ENCODE results near the gene TBCD. TPM values are rescaled to one million over a fixed set of nuclear protein-coding genes. Genes with fewer than 3 reads are reported as not detected.

The TBCD gene
- total and polyA plus RNA-seq, 5 experiments from 2014 or later: 41.2 to 170 (median 91.9) TPM

DNA sequence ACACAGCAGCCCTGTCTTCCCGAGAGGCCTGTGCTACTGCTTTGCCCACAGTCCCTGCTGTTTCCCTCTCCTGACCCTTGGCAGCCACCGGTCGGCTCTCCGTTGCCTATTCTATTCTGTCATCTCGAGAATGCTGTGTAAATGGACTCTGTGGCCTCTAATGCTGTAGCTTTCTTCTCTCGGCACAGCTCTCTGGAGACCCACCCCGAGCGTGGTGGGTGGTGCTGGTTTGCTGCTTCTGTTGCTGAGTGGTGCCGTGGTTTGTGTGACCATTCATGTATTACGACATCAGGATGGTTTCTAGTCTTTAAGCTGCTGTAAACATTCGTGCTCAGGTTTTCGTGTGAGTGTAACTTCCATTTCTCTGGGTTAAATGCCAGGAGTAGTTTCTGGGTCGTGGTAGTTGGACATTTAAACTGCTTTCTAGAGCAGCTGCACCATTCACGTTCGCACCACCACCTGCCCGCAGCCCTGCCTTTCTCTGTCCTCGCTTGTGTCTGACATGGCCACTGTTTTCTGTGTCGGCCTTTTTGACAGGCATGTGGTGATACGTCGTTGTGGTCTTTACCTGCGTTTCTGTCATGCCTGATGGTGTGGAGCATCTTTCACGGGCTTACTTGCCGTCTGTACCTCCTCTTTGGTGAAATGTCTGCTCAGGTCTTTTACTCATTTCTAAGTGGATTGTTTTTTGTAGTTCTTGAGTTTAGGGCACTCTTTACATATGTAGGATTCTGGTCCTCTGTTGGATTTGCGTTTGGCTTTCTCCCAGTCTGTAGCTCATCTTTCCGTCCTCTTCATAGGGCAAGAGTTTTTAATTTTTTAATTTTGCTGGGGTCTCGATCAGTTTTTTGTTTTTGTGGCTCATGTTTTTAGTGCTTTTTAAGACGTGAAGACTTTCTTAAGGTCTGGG is 135.6 kb downstream of the TBCD start:
- peak overlapping the region in 8 of 10 donors; percentile 7 to 76 (median 40) for H3K4me3 Mint-ChIP-seq
- H3K27ac Mint-ChIP-seq: peak overlapping the region in 8 of 10 donors; percentile 1 to 89 (median 60)
- POLR2A ChIA-PET: interaction anchor here (0.8 to 1.2 kb wide), 2 partner anchors 23 to 241 kb away, joined by 3 to 4 read pairs; no protein-coding TSS in a partner anchor
- no peaks in the 10 kb centered on the region for H3K27me3 Mint-ChIP-seq
- H3K36me3 Mint-ChIP-seq: peaks cover 0 to 16% (median 2%) of the 10 kb centered on the region in 3 donors
- ATAC-seq: no peak
- peaks cover 33 to 70% (median 58%) of the 10 kb centered on the region in 4 donors for H3K4me1 Mint-ChIP-seq
- no peak for DNase-seq
- H3K9me3 Mint-ChIP-seq: no peaks in the 10 kb centered on the region

DNA sequence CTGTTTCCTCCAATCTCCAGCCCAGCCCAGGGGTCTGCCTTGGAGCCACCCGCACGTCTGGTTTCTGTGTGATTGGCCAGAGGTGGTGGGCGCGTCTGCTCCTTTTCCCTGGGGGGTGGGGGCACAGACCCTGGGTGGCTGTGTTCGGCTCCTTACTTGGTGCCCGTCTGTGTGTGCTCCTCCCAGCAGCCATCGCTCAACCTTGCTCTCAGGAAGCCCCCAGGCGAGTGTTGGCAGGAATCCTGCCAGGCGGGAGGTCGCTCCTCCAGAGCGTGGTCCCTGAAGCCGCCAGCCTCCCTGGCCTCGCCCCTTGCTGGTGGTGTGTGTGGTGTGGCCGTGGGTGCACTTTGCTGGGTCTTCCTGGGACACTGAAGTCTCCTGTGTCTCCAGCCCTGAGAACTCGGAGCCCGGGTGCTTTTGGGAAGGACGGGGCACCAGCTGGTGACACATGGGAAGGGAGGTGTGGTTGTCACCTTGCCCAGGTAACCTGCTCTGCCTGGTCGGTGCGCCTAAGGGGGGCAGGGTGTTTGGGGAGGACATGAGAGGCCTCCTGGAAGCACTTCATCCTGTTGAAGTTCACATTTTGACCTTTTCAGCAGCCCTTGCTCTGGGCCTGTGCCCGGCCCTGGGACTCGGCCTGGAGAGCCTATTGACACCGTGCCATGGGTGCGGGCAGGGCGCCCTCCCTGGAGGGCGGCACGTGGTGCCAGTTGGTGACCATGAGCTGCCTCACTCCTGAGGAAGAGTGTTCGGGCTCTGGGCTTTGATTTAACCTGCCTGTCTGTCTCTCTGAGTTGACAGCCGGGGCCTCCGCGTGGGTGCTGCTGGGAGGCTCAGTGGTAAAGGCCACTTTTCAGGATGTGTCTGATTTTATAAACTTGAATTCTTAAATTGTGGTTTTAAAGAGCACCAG is 137.0 kb downstream of the TBCD start:
- Mint-ChIP-seq H3K4me3 (no peak overlapping the region), H3K27ac (peak overlapping the region in 2 of 10 donors; percentile 44 to 72), H3K36me3 (peaks cover 0 to 17% (median 2%) of the 10 kb centered on the region in 3 donors), H3K9me3 (no peaks in the 10 kb centered on the region), H3K4me1 (peaks cover 34 to 70% (median 58%) of the 10 kb centered on the region in 4 donors), H3K27me3 (no peaks in the 10 kb centered on the region)
- ATAC-seq: no peak
- no peak for DNase-seq
- POLR2A ChIA-PET: no interaction called here

DNA sequence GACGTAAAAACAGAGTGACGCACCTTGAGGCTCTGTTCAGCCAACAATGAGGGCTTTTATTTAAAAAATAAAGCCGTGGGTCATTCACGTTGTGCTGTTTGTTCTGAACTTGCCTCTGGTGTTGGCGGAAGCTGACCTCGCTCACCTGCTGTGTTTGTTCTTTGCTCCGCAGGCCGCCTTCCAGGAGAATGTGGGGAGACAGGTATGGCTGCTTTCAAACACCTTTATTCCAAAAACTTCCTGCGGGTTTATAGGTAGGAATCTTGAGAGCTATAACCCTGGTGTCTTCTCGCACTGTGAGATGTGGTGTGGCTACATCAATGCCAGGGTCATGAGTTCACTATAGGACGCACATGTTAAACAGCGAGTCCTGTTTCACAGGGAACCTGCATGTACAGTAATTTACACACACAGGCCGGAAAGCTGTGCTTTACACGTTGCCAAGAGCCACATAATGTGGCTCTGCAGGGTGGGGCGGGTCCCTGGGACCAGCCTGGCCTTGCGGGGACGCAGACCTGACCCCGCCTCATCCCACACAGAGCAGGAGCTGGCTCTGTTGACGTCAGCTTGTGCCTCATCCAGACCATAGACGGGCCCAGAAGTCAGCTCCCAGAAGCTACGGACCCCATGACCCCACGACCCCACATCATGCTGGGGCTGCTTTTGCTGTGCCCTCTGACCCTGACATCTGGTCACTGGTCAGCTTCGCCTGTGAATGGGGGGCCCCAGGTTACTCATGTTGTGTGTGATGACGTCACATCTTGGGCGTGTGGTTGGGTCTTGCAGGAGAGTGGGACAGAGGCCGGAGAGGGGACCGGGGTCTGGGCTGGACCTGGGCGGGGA is 137.9 kb downstream of the TBCD start:
- Mint-ChIP-seq H3K9me3 (no peaks in the 10 kb centered on the region), H3K36me3 (peaks cover 0 to 19% (median 4%) of the 10 kb centered on the region in 3 donors), H3K4me3 (no peak overlapping the region), H3K27me3 (no peaks in the 10 kb centered on the region), H3K4me1 (peaks cover 29 to 70% (median 54%) of the 10 kb centered on the region in 4 donors), H3K27ac (peak overlapping the region in 5 of 10 donors; percentile 25 to 75 (median 49))
- POLR2A ChIA-PET: no interaction called here
- ATAC-seq (no peak), DNase-seq (no peak)

DNA sequence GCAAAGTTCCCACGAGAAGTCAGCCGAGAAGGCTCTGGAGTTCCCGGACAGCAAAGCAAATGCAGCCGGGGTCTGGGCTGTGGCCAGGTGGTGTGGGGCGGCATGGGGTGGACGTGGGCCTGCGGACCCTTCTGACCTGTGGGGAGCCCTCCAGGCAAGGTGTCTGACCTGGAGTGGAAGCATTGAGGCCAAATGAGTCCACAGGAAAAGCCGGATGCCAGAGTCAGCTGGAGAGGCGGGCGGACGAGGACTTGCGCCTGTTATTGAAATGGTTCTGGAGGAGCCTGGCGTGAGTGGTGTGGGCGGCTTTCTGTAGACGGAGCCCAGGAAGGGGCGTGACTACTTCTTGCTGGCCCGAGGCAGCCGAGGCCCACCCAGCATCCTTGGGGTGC is 138.5 kb downstream of the TBCD start:
- Mint-ChIP-seq H3K4me3 (no peak overlapping the region), H3K27me3 (no peaks in the 10 kb centered on the region), H3K4me1 (peaks cover 24 to 70% (median 48%) of the 10 kb centered on the region in 4 donors), H3K36me3 (peaks cover 0 to 20% (median 4%) of the 10 kb centered on the region in 3 donors), H3K27ac (peak overlapping the region in 4 of 10 donors; percentile 28 to 55 (median 43)), H3K9me3 (no peaks in the 10 kb centered on the region)
- peak in 1 of 10 donors; percentile 54 for DNase-seq
- no peak for ATAC-seq
- POLR2A ChIA-PET: no interaction called here

DNA sequence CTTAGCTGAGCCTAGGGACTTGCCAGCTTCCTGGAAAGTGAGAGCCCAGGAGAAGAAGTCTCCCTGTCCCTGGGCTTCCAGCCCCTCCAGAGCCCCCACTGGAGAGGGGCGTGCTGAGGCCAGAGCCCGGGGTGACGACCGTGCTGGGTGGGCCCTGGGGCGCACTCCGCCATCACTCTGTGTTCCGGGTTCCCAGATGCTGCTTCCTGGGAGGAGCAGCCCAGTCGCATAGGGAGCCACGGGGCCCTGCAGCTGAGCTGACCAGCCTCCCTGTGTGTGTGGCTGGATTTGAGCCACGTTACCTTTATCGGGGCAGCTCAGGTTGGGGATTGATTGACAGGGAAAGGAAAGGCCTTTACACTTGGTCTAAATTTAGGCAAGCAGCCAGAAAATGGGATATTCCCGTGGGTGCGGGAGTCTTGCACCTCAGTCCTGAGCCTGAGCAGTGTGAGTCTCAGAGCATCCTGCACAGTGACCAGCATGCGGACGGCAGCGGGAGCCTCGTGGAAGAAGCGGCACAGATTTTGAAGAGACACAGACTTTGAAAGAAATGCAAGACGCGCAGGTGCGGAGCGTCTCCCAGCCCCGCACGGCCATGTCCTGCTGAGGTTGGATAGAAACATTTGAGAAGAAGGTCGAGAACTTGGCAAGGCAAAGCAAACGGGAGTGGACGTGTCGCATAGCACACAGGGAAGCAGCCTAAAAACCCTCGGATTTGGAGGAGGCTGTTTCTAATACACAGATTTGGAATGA is 139.2 kb downstream of the TBCD start:
- DNase-seq (no peak), ATAC-seq (no peak)
- POLR2A ChIA-PET: no interaction called here
- peak overlapping the region; percentile 39 to 92 (median 80) for H3K27ac Mint-ChIP-seq
- H3K27me3 Mint-ChIP-seq: no peaks in the 10 kb centered on the region
- peak overlapping the region in 5 of 10 donors; percentile 12 to 71 (median 41) for H3K4me3 Mint-ChIP-seq
- no peaks in the 10 kb centered on the region for H3K9me3 Mint-ChIP-seq
- peaks cover 22 to 64% (median 42%) of the 10 kb centered on the region in 4 donors for H3K4me1 Mint-ChIP-seq
- peaks cover 0 to 21% (median 7%) of the 10 kb centered on the region in 3 donors for H3K36me3 Mint-ChIP-seq

DNA sequence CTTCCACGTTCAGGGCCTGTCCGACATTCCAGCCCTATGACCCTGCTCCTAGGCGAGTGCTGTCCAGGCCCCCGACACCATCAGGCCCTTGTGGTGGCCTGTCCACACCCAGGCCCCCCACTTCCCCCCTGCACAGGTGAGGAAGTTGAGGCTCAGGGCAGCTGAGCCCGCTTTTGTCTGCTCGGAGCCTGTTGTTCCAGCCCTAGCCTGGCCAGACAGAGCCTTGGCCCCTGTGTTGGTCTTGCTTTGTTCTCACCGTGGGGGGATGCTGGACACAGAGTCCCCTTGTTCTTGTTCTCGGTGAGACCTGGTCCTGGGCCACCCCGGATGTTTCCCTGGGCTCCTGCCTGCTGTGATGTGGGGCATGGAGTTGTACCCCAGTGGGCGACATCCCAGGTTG is 140.0 kb downstream of the TBCD start:
- DNase-seq (no peak), ATAC-seq (no peak)
- Mint-ChIP-seq H3K27me3 (no peaks in the 10 kb centered on the region), H3K36me3 (peaks cover 0 to 21% (median 7%) of the 10 kb centered on the region in 3 donors), H3K4me3 (peak overlapping the region in 4 of 10 donors; percentile 26 to 80 (median 47)), H3K4me1 (peaks cover 20 to 57% (median 37%) of the 10 kb centered on the region in 4 donors), H3K9me3 (no peaks in the 10 kb centered on the region), H3K27ac (peak overlapping the region in 8 of 10 donors; percentile 68 to 99 (median 96))
- POLR2A ChIA-PET: interaction anchor here (1.7 to 6.2 kb wide), 3 partner anchors 9 to 33 kb away, joined by 9 to 46 read pairs (median 14); no protein-coding TSS in a partner anchor

DNA sequence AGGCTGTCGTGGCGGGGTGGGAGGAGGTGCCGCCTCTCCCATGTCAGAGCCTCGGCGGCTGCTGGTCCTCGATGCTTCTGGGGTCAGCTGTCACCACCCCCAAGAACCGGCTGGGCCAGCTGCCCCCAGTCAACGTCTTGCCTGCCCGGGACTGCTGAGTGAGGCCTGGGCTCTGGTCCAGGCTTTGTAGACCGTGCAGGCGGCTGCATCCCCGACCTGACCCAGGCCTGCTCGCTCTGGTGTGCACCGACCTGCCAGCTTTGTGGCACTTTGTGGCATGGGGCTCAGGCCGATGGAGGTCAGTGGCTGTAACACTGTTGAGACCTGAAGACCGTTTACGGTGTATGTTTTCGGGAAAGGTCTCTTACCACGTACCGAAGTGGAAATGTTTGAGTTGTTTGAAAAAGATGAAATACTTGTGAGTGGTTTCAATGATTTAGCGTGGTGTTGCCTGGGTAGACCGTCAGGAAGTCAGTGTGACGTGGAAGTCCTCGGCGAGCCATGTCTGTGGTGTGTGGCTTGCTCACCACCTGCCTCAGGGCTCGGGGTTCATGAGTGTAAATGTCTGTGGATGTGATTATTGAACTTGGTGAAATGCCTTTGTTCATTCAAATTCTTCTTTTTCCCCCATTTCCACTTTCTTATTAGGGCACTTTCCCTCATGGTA is 141.2 kb downstream of the TBCD start:
- H3K27ac Mint-ChIP-seq: peak overlapping the region; percentile 90 to 99 (median 96)
- peak; percentile 99 to 100 for ATAC-seq
- peaks cover 13 to 46% (median 28%) of the 10 kb centered on the region in 4 donors for H3K4me1 Mint-ChIP-seq
- H3K36me3 Mint-ChIP-seq: peaks cover 0 to 21% (median 7%) of the 10 kb centered on the region in 3 donors
- no peaks in the 10 kb centered on the region for H3K27me3 Mint-ChIP-seq
- H3K4me3 Mint-ChIP-seq: peak overlapping the region; percentile 34 to 88 (median 80)
- POLR2A ChIA-PET: interaction anchor here (0.9 to 6.2 kb wide), 8 partner anchors 10 to 36 kb away, joined by 3 to 46 read pairs (median 6); no protein-coding TSS in a partner anchor
- no peaks in the 10 kb centered on the region for H3K9me3 Mint-ChIP-seq
- peak; percentile 42 to 93 (median 84) for DNase-seq

DNA sequence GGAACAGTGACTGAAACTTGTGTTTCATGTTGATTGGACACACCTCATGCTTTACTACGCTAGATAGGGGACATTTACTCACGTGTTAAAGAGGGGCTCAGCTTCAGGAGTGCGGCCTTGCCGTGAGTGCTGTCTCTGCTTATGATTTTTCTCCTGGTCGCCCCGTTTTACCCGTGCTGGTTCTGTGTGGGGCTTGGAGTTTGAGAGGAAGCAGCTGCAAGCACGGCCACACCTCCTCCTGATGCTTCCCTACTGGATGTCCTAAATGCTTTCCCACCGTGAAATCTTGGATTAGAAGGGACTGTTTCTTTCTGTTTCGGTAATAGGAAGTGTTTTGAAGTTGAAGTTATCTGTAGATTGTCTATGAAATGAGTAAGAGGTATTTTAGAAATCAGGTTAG is 141.9 kb downstream of the TBCD start:
- POLR2A ChIA-PET: interaction anchor here (0.7 to 6.2 kb wide), 6 partner anchors 10 to 37 kb away, joined by 3 to 46 read pairs (median 8); no protein-coding TSS in a partner anchor
- H3K27me3 Mint-ChIP-seq: no peaks in the 10 kb centered on the region
- peak overlapping the region in 8 of 10 donors; percentile 22 to 84 (median 80) for H3K4me3 Mint-ChIP-seq
- DNase-seq: peak in 1 of 10 donors; percentile 15
- peaks cover 13 to 44% (median 28%) of the 10 kb centered on the region in 4 donors for H3K4me1 Mint-ChIP-seq
- H3K9me3 Mint-ChIP-seq: no peaks in the 10 kb centered on the region
- peak in 1 of 2 donors; percentile 18 for ATAC-seq
- H3K36me3 Mint-ChIP-seq: peaks cover 0 to 25% (median 7%) of the 10 kb centered on the region in 3 donors
- peak overlapping the region; percentile 90 to 99 (median 96) for H3K27ac Mint-ChIP-seq

DNA sequence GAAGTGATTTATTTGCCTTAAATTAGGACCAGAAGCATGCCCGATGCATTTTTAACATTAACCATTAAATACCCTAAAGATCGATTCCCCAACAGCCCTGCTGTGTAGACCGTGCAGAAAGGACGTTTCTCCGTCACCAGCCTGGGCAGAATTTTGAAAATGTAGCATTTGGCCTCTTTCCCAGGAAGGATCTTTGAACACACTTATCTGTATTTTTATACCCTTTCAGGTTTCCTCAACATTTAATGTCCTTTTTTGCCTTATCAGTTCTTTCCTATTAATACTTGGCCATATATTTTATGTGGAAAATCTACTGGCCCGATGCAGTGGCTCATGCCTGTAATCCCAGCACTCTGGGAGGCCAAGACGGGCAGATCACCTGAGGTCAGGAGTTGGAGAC is 142.5 kb downstream of the TBCD start:
- H3K4me1 Mint-ChIP-seq: peaks cover 13 to 44% (median 28%) of the 10 kb centered on the region in 4 donors
- POLR2A ChIA-PET: interaction anchor here (2.5 to 6.2 kb wide), 2 partner anchors 11 to 30 kb away, joined by 19 to 46 read pairs; no protein-coding TSS in a partner anchor
- ATAC-seq (no peak), DNase-seq (no peak)
- H3K27ac Mint-ChIP-seq: peak overlapping the region in 9 of 10 donors; percentile 53 to 99 (median 94)
- peak overlapping the region in 6 of 10 donors; percentile 67 to 84 (median 82) for H3K4me3 Mint-ChIP-seq
- no peaks in the 10 kb centered on the region for H3K9me3 Mint-ChIP-seq
- H3K36me3 Mint-ChIP-seq: peaks cover 0 to 26% (median 7%) of the 10 kb centered on the region in 3 donors
- H3K27me3 Mint-ChIP-seq: no peaks in the 10 kb centered on the region

DNA sequence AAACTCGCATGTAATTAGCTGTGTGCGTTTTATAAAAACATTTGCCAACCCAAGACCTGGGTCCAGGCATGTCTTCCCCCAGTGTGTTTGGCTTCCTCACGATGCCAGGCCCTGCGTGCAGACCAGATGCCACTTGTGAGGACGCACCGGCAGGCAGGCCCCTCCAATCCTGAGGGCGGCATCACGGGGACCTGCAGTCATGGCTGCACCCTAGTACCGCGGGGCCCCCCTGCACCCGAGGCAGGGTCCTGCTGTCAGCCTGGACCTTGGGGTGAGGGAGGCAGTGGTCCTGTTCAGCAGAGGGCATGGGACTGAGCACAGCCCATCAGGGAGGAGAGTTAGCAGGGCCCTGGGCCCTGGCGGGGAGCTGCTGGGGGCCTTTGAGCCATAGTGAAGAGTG is 143.2 kb downstream of the TBCD start:
- no peak for ATAC-seq
- Mint-ChIP-seq H3K4me1 (peaks cover 15 to 48% (median 32%) of the 10 kb centered on the region in 4 donors), H3K27ac (peak overlapping the region in 2 of 10 donors; percentile 48 to 60), H3K4me3 (no peak overlapping the region), H3K9me3 (no peaks in the 10 kb centered on the region), H3K27me3 (no peaks in the 10 kb centered on the region), H3K36me3 (peaks cover 0 to 24% (median 5%) of the 10 kb centered on the region in 3 donors)
- POLR2A ChIA-PET: interaction anchor here (6.2 kb wide), 1 partner anchor 12 kb away, joined by 46 read pairs; no protein-coding TSS in a partner anchor
- no peak for DNase-seq
